H9 (cell line): ENCODE data around the gene ADAM19. TPM values are rescaled to one million over a fixed set of nuclear protein-coding genes. Genes with fewer than 3 reads are reported as not detected.

Experiments used
- DNase-seq: peaks from one replicate; pipeline ENCODE4 v3.0.0-alpha.2; 2017
- H2AFZ ChIP-seq: one replicate; pipeline ENCODE4 v1.6.1; 2013; ENCODE audit warnings: mild to moderate bottlenecking, low read length, control low read depth, moderate library complexity
- H2AK5ac ChIP-seq: 2 replicates; pipeline ENCODE4 v1.6.1; 2013; ENCODE audit warnings: low read length, control low read depth, mixed read lengths; ENCODE audit not compliant: insufficient read length
- H2BK120ac ChIP-seq: one replicate; pipeline ENCODE4 v1.6.1; 2013; ENCODE audit warnings: low read depth, mild to moderate bottlenecking, low read length, control low read depth, inconsistent platforms; ENCODE audit not compliant: poor library complexity, severe bottlenecking
- H2BK12ac ChIP-seq: 2 replicates; pipeline ENCODE4 v1.6.1; 2013; ENCODE audit warnings: low read length, control low read depth, mixed read lengths, low read depth; ENCODE audit not compliant: insufficient read length
- H2BK15ac ChIP-seq: 2 replicates; pipeline ENCODE4 v1.6.1; 2013; ENCODE audit warnings: low read depth, low read length, control low read depth
- H2BK20ac ChIP-seq: one replicate; pipeline ENCODE4 v1.6.1; 2013; ENCODE audit warnings: low read depth, mild to moderate bottlenecking, low read length, control low read depth, inconsistent platforms; ENCODE audit not compliant: poor library complexity, severe bottlenecking
- H2BK5ac ChIP-seq: 2 replicates; pipeline ENCODE4 v1.6.1; 2013; ENCODE audit warnings: low read length, control low read depth, mixed read lengths; ENCODE audit not compliant: insufficient read length
- H3K14ac ChIP-seq: 2 replicates; pipeline ENCODE4 v1.6.1; 2013; ENCODE audit warnings: low read length, control low read depth; ENCODE audit not compliant: insufficient read depth
- H3K18ac ChIP-seq: 2 replicates; pipeline ENCODE4 v1.6.1; 2013; ENCODE audit warnings: low read depth, mild to moderate bottlenecking, mixed read lengths, low read length, control low read depth; ENCODE audit not compliant: insufficient read length
- H3K23ac ChIP-seq: 2 replicates; pipeline ENCODE4 v1.6.1; 2013; ENCODE audit warnings: low read length, control low read depth, mixed read lengths, low read depth; ENCODE audit not compliant: insufficient read length
- H3K23me2 ChIP-seq: 2 replicates; pipeline ENCODE4 v1.6.1; 2013; ENCODE audit warnings: low read depth, mild to moderate bottlenecking, mixed read lengths, low read length, control low read depth; ENCODE audit not compliant: insufficient read length, poor library complexity, severe bottlenecking
- H3K27ac ChIP-seq: 2 replicates; pipeline ENCODE4 v1.5.1; 2013; ENCODE audit warnings: low read length, control low read depth, mixed read lengths, low read depth; ENCODE audit not compliant: insufficient read length
- H3K27me3 ChIP-seq: 2 replicates; pipeline ENCODE4 v1.6.1; 2013; ENCODE audit warnings: low read length, control low read depth, inconsistent platforms; ENCODE audit not compliant: insufficient read depth
- H3K4ac ChIP-seq: 2 replicates; pipeline ENCODE4 v1.6.1; 2013; ENCODE audit warnings: low read depth, mild to moderate bottlenecking, control low read depth, inconsistent platforms, low read length, moderate library complexity
- H3K4me1 ChIP-seq: 2 replicates; pipeline ENCODE4 v1.6.1; 2013; ENCODE audit warnings: low read length, control low read depth, inconsistent platforms; ENCODE audit not compliant: insufficient read depth
- H3K4me2 ChIP-seq: 2 replicates; pipeline ENCODE4 v1.6.1; 2013; ENCODE audit warnings: low read length, control low read depth, mixed read lengths; ENCODE audit not compliant: insufficient read length, insufficient read depth
- H3K56ac ChIP-seq: 2 replicates; pipeline ENCODE4 v1.6.1; 2013; ENCODE audit warnings: low read depth, mild to moderate bottlenecking, mixed read lengths, low read length, control low read depth; ENCODE audit not compliant: insufficient read length
- H3K79me1 ChIP-seq: 2 replicates; pipeline ENCODE4 v1.6.1; 2013; ENCODE audit warnings: low read depth, mild to moderate bottlenecking, moderate library complexity, low read length, control low read depth, inconsistent platforms; ENCODE audit not compliant: insufficient read depth, poor library complexity, severe bottlenecking
- H3K79me2 ChIP-seq: 2 replicates; pipeline ENCODE4 v1.6.1; 2013; ENCODE audit warnings: low read length, control low read depth, inconsistent platforms; ENCODE audit not compliant: insufficient read depth
- H3K9ac ChIP-seq: 2 replicates; pipeline ENCODE4 v1.6.1; 2013; ENCODE audit warnings: low read length, control low read depth, mixed read lengths; ENCODE audit not compliant: insufficient read length; ENCODE audit errors: extremely low read depth
- H3K9me3 ChIP-seq: one replicate; pipeline ENCODE4 v1.6.1; 2013; ENCODE audit warnings: low read depth, low read length, inconsistent platforms; ENCODE audit not compliant: control insufficient read depth
- H3T11ph ChIP-seq: one replicate; pipeline ENCODE4 v1.6.1; 2013; ENCODE audit warnings: mild to moderate bottlenecking, low read length, control low read depth, inconsistent platforms
- H4K20me1 ChIP-seq: one replicate; pipeline ENCODE4 v1.6.1; 2013; ENCODE audit not compliant: control insufficient read depth, insufficient read length, insufficient read depth
- H4K5ac ChIP-seq: 2 replicates; pipeline ENCODE4 v1.6.1; 2013; ENCODE audit warnings: low read depth, mild to moderate bottlenecking, mixed read lengths, low read length, control low read depth; ENCODE audit not compliant: insufficient read length
- H4K8ac ChIP-seq: replicated peaks from 2 replicates; pipeline ENCODE4 v1.6.1; 2013; ENCODE audit warnings: low read length, control low read depth, mixed read lengths, low read depth; ENCODE audit not compliant: insufficient read length
- H4K91ac ChIP-seq: 2 replicates; pipeline ENCODE4 v1.6.1; 2013; ENCODE audit warnings: low read depth, mild to moderate bottlenecking, moderate library complexity, mixed read lengths, low read length, control low read depth; ENCODE audit not compliant: insufficient read length
- H3K27ac Mint-ChIP-seq, 3 experiments: 2 replicates in 2 of 3; 3 replicates in 1 of 3; pipeline ENCODE4 v1.8.0; 2020 to 2021; ENCODE audit warnings: mixed read lengths in 3 of 3, mild to moderate bottlenecking in 1 of 3, moderate library complexity in 1 of 3
- H3K27me3 Mint-ChIP-seq: 2 replicates; pipeline ENCODE4 v1.8.0; 2021; ENCODE audit warnings: low read depth, mild to moderate bottlenecking, moderate library complexity, mixed read lengths
- H3K36me3 Mint-ChIP-seq, 3 experiments: 2 replicates in 2 of 3; 3 replicates in 1 of 3; pipeline ENCODE4 v1.8.0; 2020 to 2021; ENCODE audit warnings: low read depth in 3 of 3, mixed read lengths in 3 of 3; ENCODE audit not compliant: insufficient read depth in 1 of 3
- H3K4me1 Mint-ChIP-seq, 2 experiments: 2 replicates each; pipeline ENCODE4 v1.8.0; 2020; ENCODE audit warnings: mixed read lengths in 2 of 2
- H3K4me3 Mint-ChIP-seq, 2 experiments: 2 replicates in 1 of 2; 3 replicates in 1 of 2; pipeline ENCODE4 v1.8.0; 2020 to 2021; ENCODE audit warnings: mild to moderate bottlenecking in 2 of 2, mixed read lengths in 2 of 2, moderate library complexity in 1 of 2
- H3K9me3 Mint-ChIP-seq, 2 experiments: 2 replicates in 1 of 2; 3 replicates in 1 of 2; pipeline ENCODE4 v1.8.0; 2020; ENCODE audit warnings: mild to moderate bottlenecking in 2 of 2, mixed read lengths in 2 of 2, moderate library complexity in 1 of 2
- CTCF ChIP-seq: fragments of 200-600 bp; sonication (generic); conservative IDR thresholded peaks from 3 replicates; pipeline ENCODE4 v1.8.0; 2021; ENCODE audit warnings: antibody characterized with exemption, mild to moderate bottlenecking
- WGBS: extraction: QIAGEN DNeasy Blood & Tissue Kit; methylation state at CpG from one replicate; pipeline ENCODE4 v1.1.7; 2013; ENCODE audit warnings: missing lambda C conversion rate, low lambda C conversion rate, mixed read lengths; ENCODE audit not compliant: insufficient read length; ENCODE audit errors: extremely low coverage; 5-methylcytosine and 5-hydroxymethylcytosine counted together
- total RNA-seq: library from RNA; stranded (reverse); gene quantifications from 2 replicates; pipeline ENCODE4 v1.2.1, GENCODE V29; 2021

The ADAM19 gene
- total RNA-seq, 1 experiment from 2014 or later, result 9.9 TPM

- no peaks in the 10 kb centered on the region for H3K79me2 ChIP-seq
- no peaks in the 10 kb centered on the region for H3K36me3 Mint-ChIP-seq
- no peak overlapping the region for H2BK120ac ChIP-seq
- no peak overlapping the region for H2BK15ac ChIP-seq
- H3K4me1 Mint-ChIP-seq, result peaks cover 26 to 29% of the 10 kb centered on the region in 2 experiments
- no peak overlapping the region for H3K27ac ChIP-seq
- no peaks in the 10 kb centered on the region for H4K20me1 ChIP-seq
- no peaks in the 10 kb centered on the region for H3K9me3 Mint-ChIP-seq
- no peaks in the 10 kb centered on the region for H3K9me3 ChIP-seq
- H3K23ac ChIP-seq, result no peak overlapping the region
- no peak overlapping the region for H4K8ac ChIP-seq
- no peak overlapping the region for H3K9ac ChIP-seq
- H3K79me1 ChIP-seq, result no peaks in the 10 kb centered on the region
- no peak overlapping the region for H2BK20ac ChIP-seq
- no peak overlapping the region for H3K4me3 Mint-ChIP-seq
- H3K4ac ChIP-seq, result no peak overlapping the region
- no peak overlapping the region for H4K5ac ChIP-seq
- no peak overlapping the region for H4K91ac ChIP-seq
- no peak overlapping the region for H2BK5ac ChIP-seq
- no peak overlapping the region for H3K14ac ChIP-seq
- no peak overlapping the region for H2BK12ac ChIP-seq
- no peak overlapping the region for H3K4me2 ChIP-seq
- no peak overlapping the region for H3K18ac ChIP-seq
- peaks cover 3% of the 10 kb centered on the region for H3K23me2 ChIP-seq
- WGBS, result no CpG with 5 or more reads among the region's 8 CpGs
- H3K27ac Mint-ChIP-seq, result no peak overlapping the region
- H3K27me3 ChIP-seq, result peaks cover 16% of the 10 kb centered on the region
- H2AFZ ChIP-seq, result no peak overlapping the region
- TF ChIP-seq CTCF, result no peak
- no peak overlapping the region for H3K56ac ChIP-seq
- peaks cover 5% of the 10 kb centered on the region for H3K4me1 ChIP-seq
- H2AK5ac ChIP-seq, result no peak overlapping the region
- DNase-seq, result no peak
- peaks cover 61% of the 10 kb centered on the region for H3K27me3 Mint-ChIP-seq
- no peak overlapping the region for H3T11ph ChIP-seq
Measured at GRCh38 chr5:157463081-157463480, 112.5 kb downstream of the ADAM19 start.
